H9 (cell line): Measurements from ENCODE around the gene ELANE. TPM values are rescaled to one million over a fixed set of nuclear protein-coding genes. Genes with fewer than 3 reads are reported as not detected.

Experiments used
- DNase-seq: peaks from one replicate; pipeline ENCODE4 v3.0.0-alpha.2; 2017
- H2AFZ ChIP-seq: one replicate; pipeline ENCODE4 v1.6.1; 2013; ENCODE audit warnings: mild to moderate bottlenecking, low read length, control low read depth, moderate library complexity
- H2AK5ac ChIP-seq: 2 replicates; pipeline ENCODE4 v1.6.1; 2013; ENCODE audit warnings: low read length, control low read depth, mixed read lengths; ENCODE audit not compliant: insufficient read length
- H2BK120ac ChIP-seq: one replicate; pipeline ENCODE4 v1.6.1; 2013; ENCODE audit warnings: low read depth, mild to moderate bottlenecking, low read length, control low read depth, inconsistent platforms; ENCODE audit not compliant: poor library complexity, severe bottlenecking
- H2BK12ac ChIP-seq: 2 replicates; pipeline ENCODE4 v1.6.1; 2013; ENCODE audit warnings: low read length, control low read depth, mixed read lengths, low read depth; ENCODE audit not compliant: insufficient read length
- H2BK15ac ChIP-seq: 2 replicates; pipeline ENCODE4 v1.6.1; 2013; ENCODE audit warnings: low read depth, low read length, control low read depth
- H2BK20ac ChIP-seq: one replicate; pipeline ENCODE4 v1.6.1; 2013; ENCODE audit warnings: low read depth, mild to moderate bottlenecking, low read length, control low read depth, inconsistent platforms; ENCODE audit not compliant: poor library complexity, severe bottlenecking
- H2BK5ac ChIP-seq: 2 replicates; pipeline ENCODE4 v1.6.1; 2013; ENCODE audit warnings: low read length, control low read depth, mixed read lengths; ENCODE audit not compliant: insufficient read length
- H3K14ac ChIP-seq: 2 replicates; pipeline ENCODE4 v1.6.1; 2013; ENCODE audit warnings: low read length, control low read depth; ENCODE audit not compliant: insufficient read depth
- H3K18ac ChIP-seq: 2 replicates; pipeline ENCODE4 v1.6.1; 2013; ENCODE audit warnings: low read depth, mild to moderate bottlenecking, mixed read lengths, low read length, control low read depth; ENCODE audit not compliant: insufficient read length
- H3K23ac ChIP-seq: 2 replicates; pipeline ENCODE4 v1.6.1; 2013; ENCODE audit warnings: low read length, control low read depth, mixed read lengths, low read depth; ENCODE audit not compliant: insufficient read length
- H3K23me2 ChIP-seq: 2 replicates; pipeline ENCODE4 v1.6.1; 2013; ENCODE audit warnings: low read depth, mild to moderate bottlenecking, mixed read lengths, low read length, control low read depth; ENCODE audit not compliant: insufficient read length, poor library complexity, severe bottlenecking
- H3K27ac ChIP-seq: 2 replicates; pipeline ENCODE4 v1.5.1; 2013; ENCODE audit warnings: low read length, control low read depth, mixed read lengths, low read depth; ENCODE audit not compliant: insufficient read length
- H3K27me3 ChIP-seq: 2 replicates; pipeline ENCODE4 v1.6.1; 2013; ENCODE audit warnings: low read length, control low read depth, inconsistent platforms; ENCODE audit not compliant: insufficient read depth
- H3K4ac ChIP-seq: 2 replicates; pipeline ENCODE4 v1.6.1; 2013; ENCODE audit warnings: low read depth, mild to moderate bottlenecking, control low read depth, inconsistent platforms, low read length, moderate library complexity
- H3K4me1 ChIP-seq: 2 replicates; pipeline ENCODE4 v1.6.1; 2013; ENCODE audit warnings: low read length, control low read depth, inconsistent platforms; ENCODE audit not compliant: insufficient read depth
- H3K4me2 ChIP-seq: 2 replicates; pipeline ENCODE4 v1.6.1; 2013; ENCODE audit warnings: low read length, control low read depth, mixed read lengths; ENCODE audit not compliant: insufficient read length, insufficient read depth
- H3K56ac ChIP-seq: 2 replicates; pipeline ENCODE4 v1.6.1; 2013; ENCODE audit warnings: low read depth, mild to moderate bottlenecking, mixed read lengths, low read length, control low read depth; ENCODE audit not compliant: insufficient read length
- H3K79me1 ChIP-seq: 2 replicates; pipeline ENCODE4 v1.6.1; 2013; ENCODE audit warnings: low read depth, mild to moderate bottlenecking, moderate library complexity, low read length, control low read depth, inconsistent platforms; ENCODE audit not compliant: insufficient read depth, poor library complexity, severe bottlenecking
- H3K79me2 ChIP-seq: 2 replicates; pipeline ENCODE4 v1.6.1; 2013; ENCODE audit warnings: low read length, control low read depth, inconsistent platforms; ENCODE audit not compliant: insufficient read depth
- H3K9ac ChIP-seq: 2 replicates; pipeline ENCODE4 v1.6.1; 2013; ENCODE audit warnings: low read length, control low read depth, mixed read lengths; ENCODE audit not compliant: insufficient read length; ENCODE audit errors: extremely low read depth
- H3K9me3 ChIP-seq: one replicate; pipeline ENCODE4 v1.6.1; 2013; ENCODE audit warnings: low read depth, low read length, inconsistent platforms; ENCODE audit not compliant: control insufficient read depth
- H3T11ph ChIP-seq: one replicate; pipeline ENCODE4 v1.6.1; 2013; ENCODE audit warnings: mild to moderate bottlenecking, low read length, control low read depth, inconsistent platforms
- H4K20me1 ChIP-seq: one replicate; pipeline ENCODE4 v1.6.1; 2013; ENCODE audit not compliant: control insufficient read depth, insufficient read length, insufficient read depth
- H4K5ac ChIP-seq: 2 replicates; pipeline ENCODE4 v1.6.1; 2013; ENCODE audit warnings: low read depth, mild to moderate bottlenecking, mixed read lengths, low read length, control low read depth; ENCODE audit not compliant: insufficient read length
- H4K8ac ChIP-seq: replicated peaks from 2 replicates; pipeline ENCODE4 v1.6.1; 2013; ENCODE audit warnings: low read length, control low read depth, mixed read lengths, low read depth; ENCODE audit not compliant: insufficient read length
- H4K91ac ChIP-seq: 2 replicates; pipeline ENCODE4 v1.6.1; 2013; ENCODE audit warnings: low read depth, mild to moderate bottlenecking, moderate library complexity, mixed read lengths, low read length, control low read depth; ENCODE audit not compliant: insufficient read length
- H3K27ac Mint-ChIP-seq, 3 experiments: 2 replicates in 2 of 3; 3 replicates in 1 of 3; pipeline ENCODE4 v1.8.0; 2020 to 2021; ENCODE audit warnings: mixed read lengths in 3 of 3, mild to moderate bottlenecking in 1 of 3, moderate library complexity in 1 of 3
- H3K27me3 Mint-ChIP-seq: 2 replicates; pipeline ENCODE4 v1.8.0; 2021; ENCODE audit warnings: low read depth, mild to moderate bottlenecking, moderate library complexity, mixed read lengths
- H3K36me3 Mint-ChIP-seq, 3 experiments: 2 replicates in 2 of 3; 3 replicates in 1 of 3; pipeline ENCODE4 v1.8.0; 2020 to 2021; ENCODE audit warnings: low read depth in 3 of 3, mixed read lengths in 3 of 3; ENCODE audit not compliant: insufficient read depth in 1 of 3
- H3K4me1 Mint-ChIP-seq, 2 experiments: 2 replicates each; pipeline ENCODE4 v1.8.0; 2020; ENCODE audit warnings: mixed read lengths in 2 of 2
- H3K4me3 Mint-ChIP-seq, 2 experiments: 2 replicates in 1 of 2; 3 replicates in 1 of 2; pipeline ENCODE4 v1.8.0; 2020 to 2021; ENCODE audit warnings: mild to moderate bottlenecking in 2 of 2, mixed read lengths in 2 of 2, moderate library complexity in 1 of 2
- H3K9me3 Mint-ChIP-seq, 2 experiments: 2 replicates in 1 of 2; 3 replicates in 1 of 2; pipeline ENCODE4 v1.8.0; 2020; ENCODE audit warnings: mild to moderate bottlenecking in 2 of 2, mixed read lengths in 2 of 2, moderate library complexity in 1 of 2
- CTCF ChIP-seq: fragments of 200-600 bp; sonication (generic); conservative IDR thresholded peaks from 3 replicates; pipeline ENCODE4 v1.8.0; 2021; ENCODE audit warnings: antibody characterized with exemption, mild to moderate bottlenecking
- WGBS: extraction: QIAGEN DNeasy Blood & Tissue Kit; methylation state at CpG from one replicate; pipeline ENCODE4 v1.1.7; 2013; ENCODE audit warnings: missing lambda C conversion rate, low lambda C conversion rate, mixed read lengths; ENCODE audit not compliant: insufficient read length; ENCODE audit errors: extremely low coverage; 5-methylcytosine and 5-hydroxymethylcytosine counted together
- total RNA-seq: library from RNA; stranded (reverse); gene quantifications from 2 replicates; pipeline ENCODE4 v1.2.1, GENCODE V29; 2021

Gene ELANE
- total RNA-seq, 1 experiment from 2014 or later = not detected

- Mint-ChIP-seq H3K36me3 (peaks cover 0 to 7% (median 6%) of the 10 kb centered on the region in 3 experiments; a peak in 4 of 7 replicates), H3K9me3 (no peaks in the 10 kb centered on the region), H3K27me3 (peaks cover 5% of the 10 kb centered on the region), H3K27ac (peak overlapping the region in 2 of 3 experiments; percentile 20 to 89; a peak in 3 of 7 replicates), H3K4me1 (peaks cover 7 to 11% of the 10 kb centered on the region in 2 experiments), H3K4me3 (peak overlapping the region; percentile 50 to 74; a peak in 2 of 5 replicates)
- no peaks in the 10 kb centered on the region for H3K9me3 ChIP-seq
- H3T11ph ChIP-seq = no peak overlapping the region
- H3K9ac ChIP-seq = no peak overlapping the region
- DNase-seq = peak; percentile 43
- H3K79me2 ChIP-seq = no peaks in the 10 kb centered on the region
- no peaks in the 10 kb centered on the region for H3K23me2 ChIP-seq
- no peak overlapping the region for H3K4me2 ChIP-seq
- no peak overlapping the region for H4K8ac ChIP-seq
- no peaks in the 10 kb centered on the region for H4K20me1 ChIP-seq
- WGBS = no CpG with 5 or more reads among the region's 12 CpGs
- H2BK15ac ChIP-seq = no peak overlapping the region
- no peak overlapping the region for H3K18ac ChIP-seq
- H3K56ac ChIP-seq = no peak overlapping the region
- no peak overlapping the region for H2BK20ac ChIP-seq
- no peak for TF ChIP-seq CTCF
- no peak overlapping the region for H2BK5ac ChIP-seq
- no peak overlapping the region for H2AK5ac ChIP-seq
- no peak overlapping the region for H2BK12ac ChIP-seq
- H3K23ac ChIP-seq = no peak overlapping the region
- H3K14ac ChIP-seq = no peak overlapping the region
- no peak overlapping the region for H3K4ac ChIP-seq
- H3K4me1 ChIP-seq = no peaks in the 10 kb centered on the region; the same call in 1 of the 2 replicates
- H2BK120ac ChIP-seq = no peak overlapping the region
- no peak overlapping the region for H2AFZ ChIP-seq
- no peaks in the 10 kb centered on the region for H3K27me3 ChIP-seq
- H3K79me1 ChIP-seq = no peaks in the 10 kb centered on the region
- no peak overlapping the region for H4K5ac ChIP-seq
- H4K91ac ChIP-seq = no peak overlapping the region
- H3K27ac ChIP-seq = no peak overlapping the region
These were observed 28.5 kb upstream of the ELANE start for GRCh38 chr19:823565-824121.
